Measurements from ENCODE around the gene NEK7.

The NEK7 gene

DNA sequence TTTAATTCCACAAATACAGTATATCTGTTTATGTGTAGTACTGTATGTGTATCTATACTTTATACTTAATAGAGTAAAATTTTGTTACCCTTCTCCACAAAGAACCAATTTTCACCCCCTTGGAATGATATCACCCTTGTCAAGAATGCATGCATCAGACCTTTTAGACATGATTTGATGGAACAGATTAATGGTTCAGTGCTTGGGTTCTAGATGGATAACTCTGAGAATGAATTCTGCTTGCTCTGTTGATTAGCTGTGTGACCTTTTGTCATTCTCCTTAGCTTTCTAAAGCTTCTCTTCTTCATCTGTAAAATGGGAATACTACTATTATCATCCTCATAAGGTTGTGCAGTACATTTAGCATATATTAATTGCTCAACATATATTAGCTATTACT is 105.1 kb downstream of the NEK7 start:
- DNase-seq = no peak

DNA sequence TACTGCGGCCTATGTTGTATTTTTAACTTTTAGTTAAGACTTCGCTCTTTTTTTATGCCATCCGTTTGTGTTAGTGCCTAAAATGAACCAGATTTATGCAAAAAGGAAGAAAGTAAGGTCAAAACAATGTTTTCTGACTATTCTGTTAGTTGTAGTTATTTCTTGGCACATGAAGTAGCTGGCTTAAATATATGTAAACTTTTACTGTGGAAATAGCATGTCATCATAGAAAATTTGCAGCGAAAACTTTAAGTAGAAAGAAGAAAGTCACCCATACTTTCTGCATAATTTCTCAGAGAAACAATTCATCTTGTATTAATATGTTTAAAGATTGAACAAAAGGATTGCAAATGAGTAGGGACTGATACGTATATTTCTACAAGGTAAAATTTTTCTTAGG is 106.4 kb downstream of the NEK7 start:
- DNase-seq = no peak

DNA sequence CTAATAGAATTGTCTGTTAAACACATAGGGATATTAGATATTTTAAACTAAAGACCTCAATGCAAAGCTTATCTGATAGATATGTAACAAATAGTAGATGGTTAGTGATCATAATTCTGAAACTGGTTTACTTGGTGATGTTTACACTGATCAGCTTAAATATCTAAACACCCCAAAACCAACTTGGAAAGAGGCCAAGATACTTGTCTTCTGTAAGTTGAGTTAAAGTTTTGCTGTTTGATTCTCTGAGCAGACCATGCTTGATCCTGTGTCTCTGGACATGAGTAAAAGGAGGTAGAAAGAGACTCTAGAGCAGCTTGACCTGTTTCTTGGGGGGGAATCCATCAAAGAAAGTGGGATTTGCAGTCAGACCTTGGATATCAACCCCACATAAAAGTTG is 107.5 kb downstream of the NEK7 start:
- no peak for DNase-seq

DNA sequence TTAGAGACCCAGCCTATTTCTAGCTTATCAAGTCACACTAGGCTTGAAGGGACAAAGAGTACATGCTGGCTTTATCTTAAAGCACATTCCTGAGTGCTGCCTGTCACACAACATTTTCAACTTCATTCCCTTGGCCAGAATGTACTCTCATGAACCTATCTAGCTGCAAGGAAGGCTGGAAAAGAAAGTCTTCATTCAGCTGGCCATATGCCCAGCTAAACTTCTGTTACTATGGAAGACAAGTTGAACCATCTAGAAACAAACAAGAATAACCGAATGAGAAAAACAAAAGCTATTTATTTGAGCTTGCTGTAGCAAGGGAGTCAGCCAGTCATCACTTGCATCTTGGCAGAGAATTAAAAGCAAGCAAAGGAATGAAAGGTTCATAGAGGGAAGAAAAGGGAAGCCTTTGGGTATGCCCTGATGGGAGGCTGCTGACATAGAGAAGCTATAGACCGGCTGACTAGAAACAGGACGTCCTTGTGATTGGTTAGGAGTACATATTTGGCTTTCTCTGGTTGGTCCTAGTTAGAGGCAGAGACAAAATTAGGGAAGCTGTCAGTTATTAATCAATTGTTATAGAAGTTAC is 108.4 kb downstream of the NEK7 start:
- no peak for DNase-seq

DNA sequence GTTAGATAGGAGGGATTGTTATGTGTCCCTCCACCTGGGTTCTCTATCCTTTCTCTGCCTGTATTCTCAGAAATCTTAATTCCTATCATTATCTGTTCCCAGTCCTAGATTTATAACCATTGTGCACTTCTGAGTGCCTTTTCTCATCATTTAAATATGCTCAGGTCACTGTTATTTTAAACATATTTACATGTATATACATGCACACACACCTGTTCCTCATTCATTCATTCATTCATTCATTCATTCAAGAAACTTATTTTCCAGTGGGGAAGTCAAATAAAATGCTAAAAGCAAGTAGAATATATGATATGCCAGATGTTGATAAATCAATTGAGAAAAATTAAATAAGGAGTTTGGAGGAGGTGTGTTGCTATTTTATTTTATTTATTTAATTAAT is 110.3 kb downstream of the NEK7 start:
- DNase-seq = no peak

DNA sequence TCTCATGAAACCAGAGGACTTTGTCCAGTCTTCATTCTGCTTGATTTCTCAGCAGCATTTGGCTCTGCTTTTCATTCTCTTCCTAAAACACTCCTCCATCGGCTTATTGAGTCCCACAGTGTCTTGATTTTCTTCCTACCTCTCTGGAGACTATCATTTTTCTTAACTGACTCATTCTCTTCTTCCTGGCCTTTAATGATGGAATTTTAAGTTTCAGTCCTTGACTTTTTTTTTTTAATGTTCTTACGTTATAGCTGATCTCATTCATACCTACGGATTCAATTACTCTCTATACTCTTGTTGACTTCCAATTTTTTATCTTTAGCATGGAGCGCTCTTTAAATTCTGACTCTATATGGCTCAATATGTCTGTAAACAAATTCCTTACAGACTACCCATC is 111.1 kb downstream of the NEK7 start:
- DNase-seq = no peak

DNA sequence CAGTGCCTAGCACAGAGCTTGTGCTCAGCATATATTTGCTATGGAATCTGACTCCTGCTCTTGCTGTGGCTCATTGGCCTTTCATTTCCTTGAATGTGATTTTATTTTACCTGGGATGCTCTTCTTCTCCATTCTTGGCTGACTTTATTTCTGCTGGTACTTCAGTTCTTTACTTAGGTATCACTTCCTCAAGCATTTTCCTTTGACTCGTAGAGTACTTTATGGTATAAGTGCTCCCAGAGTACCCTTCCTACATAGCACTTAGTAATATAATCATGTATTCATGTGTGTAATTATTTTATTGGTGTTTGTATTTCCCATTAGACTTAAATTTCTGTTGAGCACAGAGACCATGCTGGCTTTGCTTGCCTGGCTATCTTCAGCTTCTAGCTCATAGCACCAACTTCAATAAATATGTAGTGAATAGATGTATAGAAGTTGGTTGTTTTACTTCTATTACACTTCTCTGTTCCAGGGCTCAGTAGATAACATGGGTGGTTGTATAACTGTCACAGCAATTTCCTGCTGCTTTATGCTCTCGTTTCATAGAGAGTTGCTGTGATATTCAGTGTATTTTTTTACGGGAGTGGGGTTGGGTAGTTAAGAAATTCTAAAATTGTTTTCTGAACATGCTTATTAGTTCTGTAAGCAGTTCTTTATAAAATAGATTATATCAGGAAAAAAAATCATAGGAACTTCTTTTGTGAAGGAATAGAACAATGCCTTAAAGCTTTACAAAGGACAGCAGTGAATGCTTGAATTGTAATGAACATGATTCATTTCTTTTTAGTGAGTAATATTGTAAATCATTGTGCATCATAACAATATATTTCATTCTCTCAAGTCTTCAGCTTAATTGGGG is 112.2 kb downstream of the NEK7 start:
- DNase-seq = no peak

DNA sequence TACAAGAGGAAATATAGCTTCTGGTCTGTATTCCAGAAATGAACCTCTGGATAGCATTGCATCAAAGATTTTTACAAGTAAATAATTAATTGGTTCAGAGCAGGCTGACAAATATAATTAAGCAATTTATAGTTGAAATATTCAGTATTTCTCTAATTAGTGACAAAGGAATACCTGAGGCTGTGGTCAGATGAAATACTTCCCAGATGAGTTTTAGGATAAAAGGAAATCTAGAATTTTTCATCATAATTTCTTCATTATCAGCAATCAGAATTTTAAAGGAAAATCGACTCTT is 112.8 kb downstream of the NEK7 start:
- DNase-seq = no peak

DNA sequence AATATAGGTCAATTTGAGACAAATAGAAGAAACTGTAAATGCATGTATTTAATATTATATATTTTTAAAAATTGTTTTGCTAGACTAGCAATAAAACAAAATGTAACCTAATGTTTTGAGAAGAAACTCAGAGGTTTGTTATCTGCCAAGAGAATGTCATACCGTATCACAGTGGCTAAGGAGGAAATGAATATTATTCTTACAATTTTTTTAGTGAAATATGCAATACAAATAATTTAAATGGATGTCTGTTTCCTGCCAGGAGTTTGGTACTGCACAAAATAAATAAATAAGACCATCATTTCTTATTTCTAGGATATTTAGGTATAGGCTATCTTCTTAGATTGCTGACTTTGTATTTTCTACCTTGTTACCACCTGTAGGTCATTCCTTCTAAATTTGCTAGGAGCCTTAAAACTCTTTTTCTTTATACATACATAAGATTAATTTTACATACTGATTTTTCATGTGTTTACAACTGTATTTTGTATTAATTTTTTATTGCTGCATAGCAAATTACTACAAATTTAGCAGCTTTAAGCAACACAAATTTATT is 113.6 kb downstream of the NEK7 start:
- DNase-seq = no peak

DNA sequence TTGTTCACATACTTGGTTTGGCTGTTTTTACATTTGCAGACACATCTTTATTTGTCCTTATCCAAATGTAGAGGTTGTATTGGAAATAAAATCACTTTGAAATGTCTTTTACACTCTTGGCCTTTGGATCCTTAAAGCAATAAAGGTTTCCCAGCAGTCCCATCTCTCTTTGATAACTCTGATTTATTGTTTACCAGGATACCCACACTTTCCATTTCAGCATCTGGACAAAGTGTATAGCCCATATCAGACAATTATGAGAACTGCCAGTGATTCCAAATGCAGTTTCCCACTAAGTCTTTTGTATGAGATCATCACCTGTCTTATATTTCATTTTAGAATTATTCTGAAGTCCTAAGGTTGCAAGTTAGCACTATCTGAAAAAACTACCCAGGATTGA is 114.7 kb downstream of the NEK7 start:
- no peak for DNase-seq

DNA sequence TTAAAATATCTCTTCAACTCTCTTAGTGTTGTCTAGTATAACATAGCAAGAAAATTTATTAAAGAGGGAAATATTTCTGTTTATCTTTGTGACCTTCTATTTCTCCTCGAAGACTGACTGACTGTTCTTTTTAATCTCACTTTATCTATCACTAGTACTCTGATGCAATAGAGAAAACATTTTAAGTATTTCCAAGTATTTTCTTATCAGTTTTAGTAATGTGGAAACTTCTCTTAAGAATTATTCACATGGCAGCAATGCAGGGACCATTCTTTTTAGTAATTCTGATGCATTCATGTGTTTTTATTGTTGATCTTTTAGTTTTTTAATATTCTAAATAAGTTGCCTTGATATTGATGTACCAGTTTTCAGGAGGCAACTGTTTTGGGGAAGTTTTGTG is 115.7 kb downstream of the NEK7 start:
- no peak for DNase-seq

DNA sequence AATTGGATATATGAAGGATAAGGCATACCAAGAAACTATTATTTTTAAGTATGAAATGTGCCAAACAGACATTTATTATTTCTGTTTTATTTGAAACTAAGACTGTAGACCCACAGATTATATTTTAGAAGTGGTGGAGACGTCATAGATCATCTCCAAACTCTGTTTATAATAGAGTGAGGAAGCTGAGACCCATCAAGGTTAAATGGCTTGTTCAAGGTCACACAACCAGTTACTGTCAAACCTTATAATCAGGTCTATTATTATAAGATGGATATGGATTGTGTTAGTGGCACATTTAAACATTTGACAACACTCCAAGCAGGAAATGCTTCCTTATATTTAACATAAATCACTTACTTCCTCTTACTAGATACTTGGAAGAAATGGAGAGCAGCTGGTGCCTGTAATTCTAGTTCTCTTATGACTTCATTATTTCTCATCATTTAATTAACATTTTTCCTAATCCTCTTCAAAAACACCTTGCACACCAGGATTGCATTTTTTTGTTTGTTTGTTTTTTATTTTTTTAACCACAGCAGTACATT is 117.0 kb downstream of the NEK7 start:
- DNase-seq = no peak

DNA sequence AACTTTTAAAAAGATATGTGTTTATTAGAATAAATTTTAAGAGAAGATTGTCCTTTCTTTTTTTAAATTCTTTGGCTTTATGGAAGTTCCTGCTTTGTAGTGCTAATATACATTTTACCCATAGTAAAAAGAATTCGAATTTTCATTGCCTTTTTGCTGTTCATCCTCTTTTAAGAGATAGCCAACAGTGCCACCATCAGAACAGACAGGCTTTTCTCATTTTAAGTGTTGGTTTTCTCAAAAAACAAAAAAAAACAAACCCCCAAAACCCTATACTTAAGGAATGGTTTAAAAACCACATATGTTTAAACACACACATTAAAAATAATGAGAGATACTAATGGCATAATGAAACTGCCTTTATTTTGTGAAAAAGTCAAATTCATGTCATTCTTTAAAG is 118.8 kb downstream of the NEK7 start:
- no peak for DNase-seq

DNA sequence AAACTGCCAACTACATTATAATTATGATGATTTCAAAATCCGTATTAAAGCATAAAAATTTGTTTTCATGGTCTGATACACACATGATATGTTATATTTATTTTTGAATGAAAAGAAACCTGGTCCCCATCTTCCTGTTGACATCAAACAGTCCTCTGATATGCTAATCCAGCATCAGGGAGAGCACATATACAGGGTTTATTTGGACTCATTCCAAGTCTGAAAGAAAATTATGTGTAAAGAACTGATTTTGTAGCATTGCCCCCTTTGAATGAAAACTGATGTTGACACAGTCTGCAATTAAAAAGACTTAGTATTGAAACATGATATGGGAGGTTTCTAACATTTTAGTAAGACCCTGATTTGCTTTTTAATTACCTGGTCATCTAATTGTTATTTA is 119.4 kb downstream of the NEK7 start:
- no peak for DNase-seq

DNA sequence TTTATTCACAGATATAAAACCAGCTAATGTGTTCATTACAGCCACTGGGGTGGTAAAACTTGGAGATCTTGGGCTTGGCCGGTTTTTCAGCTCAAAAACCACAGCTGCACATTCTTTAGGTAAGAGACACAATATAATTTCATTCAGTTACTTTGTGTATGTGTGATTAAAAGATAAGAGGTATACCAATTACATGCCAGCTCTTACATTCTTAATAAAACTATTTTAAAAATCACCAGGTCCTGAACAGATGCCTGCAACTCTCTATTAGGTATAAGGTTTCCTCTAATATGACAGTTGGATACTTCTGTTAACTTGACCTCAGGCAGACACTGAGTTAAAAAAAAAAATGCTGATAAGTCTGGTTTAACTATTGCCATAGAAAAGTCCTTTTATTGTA is 122.1 kb downstream of the NEK7 start:
- DNase-seq = no peak

DNA sequence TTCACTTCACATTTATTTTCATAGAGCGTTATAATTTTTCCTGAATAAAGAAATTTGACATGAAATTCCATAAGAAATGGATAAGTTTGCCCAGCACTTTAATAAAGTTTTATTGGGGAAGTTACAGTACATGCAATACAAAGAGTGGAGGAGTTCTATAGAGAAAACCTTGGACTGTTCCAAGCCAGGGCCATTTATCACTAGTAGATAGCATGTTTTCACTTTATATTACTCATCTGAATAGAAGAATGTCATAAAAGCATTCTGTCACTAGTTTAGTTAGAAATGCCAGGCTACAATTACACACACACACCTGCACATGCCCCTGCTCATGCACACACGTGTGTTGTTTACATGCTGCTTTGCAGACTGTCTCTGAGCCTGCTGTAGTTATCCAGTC is 123.3 kb downstream of the NEK7 start:
- no peak for DNase-seq

DNA sequence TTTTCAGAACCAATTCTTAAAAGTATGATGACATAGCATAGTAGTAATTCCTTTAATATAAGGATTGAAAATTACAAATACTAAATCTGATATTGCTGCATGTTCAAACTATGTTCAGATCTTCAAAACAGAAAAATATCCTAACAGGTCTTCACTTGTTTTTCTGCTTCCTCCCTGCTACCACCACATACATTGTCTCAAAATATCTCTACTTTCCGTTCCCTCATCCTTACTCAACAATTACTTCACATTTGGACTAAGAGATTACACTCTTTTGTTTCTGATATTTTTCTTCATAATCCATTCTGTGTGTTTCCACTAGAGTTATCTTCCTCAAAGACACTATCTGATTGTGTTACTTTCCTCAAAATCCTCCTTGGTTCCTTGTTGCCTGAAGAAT is 125.1 kb downstream of the NEK7 start:
- no peak for DNase-seq

DNA sequence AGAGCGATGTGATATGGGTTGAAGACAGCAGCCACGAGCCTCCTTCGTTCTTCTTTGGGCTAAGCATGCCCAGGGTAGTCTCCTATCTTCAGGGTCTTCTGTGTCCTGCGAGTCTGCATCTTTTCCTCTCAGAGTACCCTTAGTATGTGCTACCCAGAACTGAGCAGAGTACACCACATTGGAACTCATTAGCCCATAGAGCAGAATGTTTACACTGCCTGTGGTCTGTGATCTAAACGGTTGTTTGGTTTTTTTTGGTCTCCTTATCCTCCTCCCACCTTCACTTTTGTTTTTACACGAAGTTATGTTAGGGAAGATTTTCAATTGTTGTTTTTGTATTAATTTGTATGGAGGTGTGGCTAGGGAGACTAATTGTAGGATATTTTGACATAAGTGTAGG is 126.4 kb downstream of the NEK7 start:
- DNase-seq = peak in 1 of 5 donors; percentile 5

DNA sequence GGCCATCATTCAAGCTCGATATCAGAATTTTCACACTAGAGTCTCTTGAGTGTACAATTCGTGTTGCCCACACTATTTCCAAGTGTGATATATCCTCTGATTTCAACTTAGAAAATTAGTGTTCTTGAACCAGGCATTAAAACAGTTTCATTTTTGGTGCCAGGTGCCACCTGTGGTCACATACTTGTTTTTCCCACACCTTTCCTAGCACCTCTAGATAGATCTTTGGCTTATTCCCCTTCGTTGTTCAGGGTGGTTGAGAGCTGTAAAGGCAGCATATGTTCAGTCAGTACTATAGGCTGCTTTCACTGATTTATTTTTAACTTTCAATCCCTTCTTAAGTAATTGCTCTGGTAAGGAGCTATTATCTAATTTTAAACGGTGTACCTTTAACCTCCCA is 131.1 kb downstream of the NEK7 start:
- no peak for DNase-seq

DNA sequence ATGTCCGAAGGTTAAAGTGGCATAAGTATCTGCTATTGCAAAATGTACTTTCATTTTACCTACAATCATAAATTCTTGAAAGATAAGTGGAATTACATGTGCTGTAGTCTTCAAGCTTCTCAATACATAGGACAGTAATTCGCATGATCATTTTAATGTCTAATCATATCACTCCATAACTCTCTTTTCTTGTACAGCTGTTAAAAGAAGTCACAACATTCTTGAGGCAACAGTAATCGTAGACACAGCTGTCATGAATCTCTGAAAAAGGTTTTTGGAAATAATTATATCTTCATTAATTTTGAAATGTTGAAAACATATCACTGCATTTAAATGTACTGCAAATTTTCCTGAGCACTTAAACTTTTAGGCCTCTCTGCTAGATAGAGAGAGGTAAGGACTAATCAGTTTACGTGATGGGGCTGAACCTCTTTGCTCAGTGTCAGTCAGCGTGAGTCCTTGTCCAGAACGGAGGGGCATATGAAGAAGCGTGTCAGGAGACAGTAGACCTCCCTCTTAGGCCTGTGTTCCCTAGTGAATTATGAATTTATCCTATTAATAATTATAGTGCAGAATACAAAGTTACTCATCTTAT is 133.4 kb downstream of the NEK7 start:
- no peak for DNase-seq

DNA sequence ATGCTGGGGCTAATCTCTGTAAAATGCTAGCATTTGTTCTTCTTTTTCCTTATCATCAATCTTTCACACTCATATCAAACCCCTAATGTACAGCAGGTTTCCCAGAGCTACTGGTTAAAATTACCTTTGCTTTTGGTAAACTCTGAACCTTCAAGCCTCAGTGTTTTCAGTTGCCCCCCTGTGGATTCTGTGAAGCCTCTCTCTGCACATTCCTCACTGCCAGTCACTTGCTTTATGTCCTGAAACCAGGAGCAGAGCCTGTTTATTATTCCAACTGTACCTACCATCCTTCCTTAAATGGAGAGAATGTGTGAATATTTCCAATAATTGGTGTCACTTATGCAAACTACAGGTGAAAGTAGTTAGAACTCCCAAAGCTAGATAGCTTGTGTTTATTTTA is 134.2 kb downstream of the NEK7 start:
- DNase-seq = no peak

DNA sequence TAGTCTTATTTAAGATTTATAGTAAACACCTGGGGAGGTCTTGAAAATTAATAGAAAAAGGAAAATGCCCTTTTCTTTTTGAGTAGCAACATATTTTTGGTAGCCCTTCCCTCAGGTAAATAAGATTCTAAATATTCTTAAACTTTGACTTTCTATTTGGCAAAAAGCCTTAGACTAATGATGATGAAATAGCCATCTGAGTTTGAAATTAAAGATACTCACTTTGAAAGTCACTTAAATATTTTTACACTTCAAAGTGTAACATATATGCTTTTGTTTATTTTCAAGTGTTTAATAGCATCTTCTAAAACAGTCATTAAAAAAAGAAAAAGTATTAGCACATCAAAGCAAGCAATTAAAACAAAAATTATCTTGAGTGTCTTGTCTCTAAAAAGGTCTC is 135.1 kb downstream of the NEK7 start:
- no peak for DNase-seq

DNA sequence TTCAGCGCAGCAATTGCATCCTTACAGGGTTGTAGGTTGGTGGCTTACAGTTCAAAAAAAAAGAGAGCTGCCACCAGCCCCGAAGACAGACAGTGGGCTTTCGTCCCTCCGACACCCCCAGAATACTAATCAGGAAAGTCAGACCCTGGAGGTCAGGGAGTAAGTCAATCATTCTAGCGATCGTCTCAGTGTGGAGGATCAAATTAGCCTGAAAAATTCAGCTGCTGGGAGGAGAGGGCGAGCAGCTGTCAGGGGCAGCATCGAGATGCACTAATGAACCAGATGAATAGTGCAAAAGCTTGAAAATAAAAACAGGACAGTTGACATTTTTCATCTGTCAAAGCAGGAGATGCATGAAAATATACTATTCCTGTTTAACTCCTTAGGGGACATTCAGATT is 138.4 kb downstream of the NEK7 start:
- DNase-seq = no peak

DNA sequence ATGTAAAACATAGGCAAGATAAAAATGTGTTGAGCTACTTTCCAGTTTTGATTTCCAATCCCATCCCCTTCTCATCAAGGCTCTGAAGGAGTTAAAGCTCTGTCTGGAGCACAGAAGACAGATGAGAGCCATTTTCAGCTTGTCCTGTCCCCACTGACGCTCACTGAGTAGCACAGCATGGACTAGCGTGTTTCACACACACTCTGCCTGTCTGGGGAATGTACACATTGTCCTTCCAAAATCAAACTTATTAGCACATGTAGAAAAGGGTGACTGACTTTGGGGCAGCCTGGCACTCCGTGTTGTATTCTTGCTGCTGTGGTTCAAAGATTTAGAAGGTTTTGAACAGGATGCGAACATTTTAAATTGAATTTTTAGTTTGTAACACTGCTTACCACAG is 139.2 kb downstream of the NEK7 start:
- DNase-seq = no peak

All from T-helper 1 cell (primary cell).